ENCODE data around the gene LHX2.

LHX2 gene

DNA sequence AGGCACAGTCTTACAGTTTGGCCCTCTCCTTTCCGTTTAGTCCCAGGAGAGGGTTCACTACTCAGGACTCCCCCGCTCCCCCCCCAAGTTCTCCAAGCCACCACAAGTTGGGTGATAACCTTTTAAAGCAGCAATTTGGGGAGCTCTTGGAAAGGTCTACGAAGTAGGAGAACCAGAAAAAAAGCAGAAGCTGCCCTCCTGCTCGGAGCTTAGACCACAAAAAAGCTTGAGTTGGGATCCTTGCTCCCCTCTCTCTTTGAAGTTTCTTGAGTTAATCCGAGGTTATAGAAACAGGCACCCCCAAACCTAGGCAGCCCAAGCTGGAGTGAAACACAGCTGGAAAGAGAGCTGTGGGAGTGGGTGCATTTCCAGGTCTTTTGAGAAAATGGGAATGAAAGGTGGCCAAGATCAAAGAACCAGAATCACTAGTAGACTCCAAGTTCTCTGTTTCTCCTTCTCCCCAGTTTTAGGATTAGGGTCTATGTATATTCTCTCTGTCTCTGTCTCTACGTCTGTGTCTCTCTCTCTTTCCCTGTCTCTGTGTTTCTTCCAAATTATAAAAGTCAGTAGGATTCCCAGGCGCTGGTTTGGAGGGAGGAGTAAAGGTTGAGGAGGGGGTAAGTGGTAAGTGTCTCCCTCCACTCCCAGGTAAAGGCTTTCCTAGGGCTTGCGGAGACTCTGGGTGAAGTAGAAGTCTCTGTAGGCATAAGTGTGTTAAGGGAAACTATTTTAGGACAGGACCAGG, 2.8 kb downstream of the LHX2 start:
- no peak for DNase-seq

DNA sequence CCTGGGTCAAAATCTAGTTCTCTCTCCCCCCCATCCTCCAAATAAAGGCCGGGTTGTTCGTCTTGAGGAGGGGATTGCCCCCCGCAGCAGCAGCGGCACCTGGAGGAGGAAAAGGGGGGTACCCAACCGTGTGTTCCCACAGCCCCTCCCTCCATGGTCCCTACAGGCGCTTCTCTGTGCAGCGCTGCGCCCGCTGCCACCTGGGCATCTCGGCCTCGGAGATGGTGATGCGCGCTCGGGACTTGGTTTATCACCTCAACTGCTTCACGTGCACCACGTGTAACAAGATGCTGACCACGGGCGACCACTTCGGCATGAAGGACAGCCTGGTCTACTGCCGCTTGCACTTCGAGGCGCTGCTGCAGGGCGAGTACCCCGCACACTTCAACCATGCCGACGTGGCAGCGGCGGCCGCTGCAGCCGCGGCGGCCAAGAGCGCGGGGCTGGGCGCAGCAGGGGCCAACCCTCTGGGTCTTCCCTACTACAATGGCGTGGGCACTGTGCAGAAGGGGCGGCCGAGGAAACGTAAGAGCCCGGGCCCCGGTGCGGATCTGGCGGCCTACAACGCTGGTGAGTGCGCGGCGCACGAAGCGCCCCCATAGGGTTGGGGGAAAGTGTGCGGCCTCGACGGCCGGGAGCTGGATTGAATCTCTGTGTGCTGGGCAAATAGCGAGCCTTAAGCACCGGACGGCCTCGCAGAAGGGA, 3.5 kb downstream of the LHX2 start:
- no peak for DNase-seq

DNA sequence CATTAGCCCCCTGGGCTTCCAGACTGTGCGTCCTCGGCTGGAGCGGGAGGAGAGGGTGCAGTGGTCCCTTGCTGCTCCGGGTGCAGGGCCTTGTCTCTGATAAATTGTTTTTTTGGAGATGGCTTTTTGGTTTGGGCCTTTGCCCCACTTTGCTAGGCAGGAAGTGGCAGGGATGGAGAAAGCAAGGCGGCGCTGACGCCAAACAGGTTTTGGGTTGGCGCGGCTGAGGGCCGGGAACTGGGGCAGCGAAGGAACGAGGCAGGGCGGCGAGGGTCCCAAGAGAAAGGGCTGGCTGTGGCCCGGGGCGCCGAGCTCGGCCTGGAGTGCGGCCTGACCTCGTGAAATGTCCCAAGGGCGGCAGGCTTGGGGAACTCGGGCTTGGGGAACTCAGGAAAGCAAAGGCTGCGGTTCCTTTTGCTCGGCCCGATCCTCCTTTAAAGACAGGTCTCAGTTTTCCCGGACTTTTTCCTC, 4.1 kb downstream of the LHX2 start:
- DNase-seq = no peak

DNA sequence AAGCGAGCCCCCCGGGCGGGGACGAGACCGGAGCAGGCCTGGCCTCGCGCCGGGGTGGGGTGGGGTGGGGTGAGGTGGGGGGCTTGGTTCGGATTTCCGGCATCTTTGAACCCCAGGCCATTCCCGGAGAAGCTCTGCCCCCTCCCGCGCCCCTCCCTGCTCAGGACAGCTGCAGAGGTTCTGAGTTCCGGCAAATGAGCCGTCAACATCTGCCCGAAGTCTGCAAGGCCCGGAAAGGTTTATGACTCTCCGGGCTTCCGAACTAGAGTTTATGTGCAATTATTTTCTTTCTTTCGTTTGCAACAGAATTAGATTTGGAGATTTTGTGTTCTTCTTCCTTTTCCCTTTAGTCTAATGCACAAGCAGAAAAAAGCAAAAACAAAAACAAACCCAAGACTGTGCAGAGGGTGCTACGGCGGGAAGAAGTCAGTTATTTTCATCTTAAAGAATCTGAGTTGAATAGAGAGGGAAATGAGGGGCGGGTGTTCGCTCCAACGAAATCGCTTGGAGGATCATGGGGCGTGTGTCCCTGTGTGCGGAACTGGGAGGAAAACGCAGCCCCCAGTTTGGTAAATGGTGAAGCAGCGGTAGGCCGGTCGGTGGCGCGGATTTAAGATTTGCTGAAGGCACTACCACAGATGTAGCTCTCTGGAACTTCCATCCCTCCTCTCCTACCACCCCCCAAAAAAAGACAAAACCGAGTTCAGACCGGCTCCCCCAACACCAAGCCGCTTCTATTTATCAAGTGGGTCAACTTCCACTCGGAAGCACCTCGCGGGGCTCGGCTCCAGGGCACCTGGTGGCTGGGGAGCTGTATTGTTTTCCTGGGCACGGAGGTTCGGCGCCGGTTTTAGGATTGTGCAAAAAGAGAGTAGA, 4.8 kb downstream of the LHX2 start:
- no peak for DNase-seq

DNA sequence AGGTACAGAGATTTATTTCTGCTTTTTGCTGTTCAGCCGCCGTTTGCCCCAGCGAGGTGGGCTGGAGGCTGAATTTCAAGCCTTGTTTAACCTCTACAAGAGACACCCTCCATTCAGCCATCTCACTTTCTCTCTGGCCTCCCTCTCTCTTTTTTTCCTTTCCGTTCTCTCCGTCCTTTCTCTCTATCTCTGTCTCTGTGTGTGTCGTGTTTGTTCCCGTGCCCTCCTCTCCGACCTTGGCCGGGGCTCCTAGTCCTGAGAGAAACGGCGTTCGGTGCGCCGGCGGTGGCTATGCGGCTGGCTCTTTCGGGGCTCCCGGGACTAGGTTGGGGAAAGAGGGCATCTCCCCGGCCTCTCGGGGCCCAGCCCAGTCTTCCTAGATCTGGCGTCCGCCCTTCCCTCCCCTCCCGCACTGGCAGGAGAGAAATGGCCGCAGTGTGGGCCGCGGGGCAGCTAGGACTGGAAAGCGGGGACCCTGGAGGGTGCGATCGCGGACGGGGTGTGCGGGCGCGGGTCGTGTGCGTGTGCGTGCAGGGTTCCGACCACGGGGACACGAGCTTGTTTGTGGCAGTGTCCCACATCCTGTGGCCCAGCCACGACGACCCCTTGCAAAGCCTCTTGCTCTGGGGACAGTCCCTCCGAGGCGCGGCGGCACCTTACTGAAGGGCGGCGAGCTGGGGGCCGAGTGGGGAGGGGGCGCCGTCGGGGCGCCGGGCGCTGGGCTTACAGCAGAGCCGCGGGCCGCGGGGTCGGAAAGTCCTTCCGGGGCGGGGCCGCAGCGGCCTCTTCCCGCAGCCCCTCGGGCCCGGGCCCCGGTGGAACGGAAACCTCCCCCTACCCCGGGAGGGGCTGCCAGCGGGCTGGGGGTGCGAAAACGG, 5.7 kb downstream of the LHX2 start:
- no peak for DNase-seq

GRCh38 chr9:124017929-124018729, 6.6 kb downstream of the LHX2 start:
- no peak for DNase-seq

- DNase-seq = no peak
Observed at GRCh38 chr9:124018730-124019697, 7.4 kb downstream of the LHX2 start.

DNA sequence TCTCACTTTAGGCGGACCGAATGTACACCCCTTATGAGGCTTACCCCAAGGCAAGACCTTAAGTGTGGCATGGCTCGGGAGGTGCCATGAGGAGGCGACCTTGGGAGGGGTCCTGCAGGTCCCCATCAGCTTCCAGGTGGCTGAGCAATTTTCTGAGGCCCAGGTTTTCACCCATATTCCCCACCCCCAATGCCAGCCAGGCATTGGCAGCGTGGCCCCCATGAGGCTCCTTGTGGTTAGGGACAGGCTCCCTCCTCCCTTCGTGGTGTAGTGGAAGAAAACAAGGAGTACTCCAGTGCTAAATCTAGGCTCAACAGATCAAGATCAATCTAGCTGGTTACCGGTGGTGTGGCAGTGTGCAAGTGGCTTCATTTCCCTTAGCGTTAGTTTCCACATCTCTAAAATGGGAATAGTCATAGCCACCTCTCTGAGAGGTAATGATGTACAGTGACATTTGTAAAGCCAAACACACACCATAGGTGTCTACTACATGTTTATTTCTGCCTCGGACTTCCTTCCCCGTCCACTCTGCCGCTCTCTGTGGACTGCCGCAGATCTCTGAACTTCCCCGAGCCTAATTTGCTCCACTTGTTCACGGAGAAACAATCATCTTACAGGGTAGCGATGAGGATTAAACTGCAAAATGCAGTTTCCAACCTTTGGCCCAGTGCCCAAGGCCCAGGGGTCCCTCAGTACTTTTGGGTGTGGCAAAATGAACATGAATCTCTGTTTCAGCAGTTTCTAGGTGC, 8.4 kb downstream of the LHX2 start:
- no peak for DNase-seq

- no peak for DNase-seq
Observed at GRCh38 chr9:124020520-124021384, 9.2 kb downstream of the LHX2 start.

DNA sequence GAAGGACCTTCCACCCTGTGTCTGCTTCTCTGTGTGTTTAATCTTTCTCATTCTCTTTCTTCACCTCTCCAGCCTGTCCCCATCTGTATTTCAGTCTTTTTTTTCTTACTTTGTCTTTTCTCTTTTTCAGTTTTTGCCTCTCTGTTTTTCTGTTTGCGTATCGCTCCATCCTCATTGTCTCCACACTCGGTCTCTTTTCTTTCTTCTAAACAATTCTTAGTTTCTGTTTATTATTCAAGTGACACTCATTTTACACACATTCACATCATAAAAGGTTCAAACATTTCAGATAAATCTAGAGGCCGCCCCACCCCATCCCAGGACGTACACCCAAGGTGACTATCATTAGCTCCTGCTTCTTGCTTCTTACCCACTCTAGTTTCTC, 9.8 kb downstream of the LHX2 start:
- DNase-seq = no peak

GRCh38 chr9:124022201-124023121, 10.9 kb downstream of the LHX2 start:
- DNase-seq = no peak

DNA sequence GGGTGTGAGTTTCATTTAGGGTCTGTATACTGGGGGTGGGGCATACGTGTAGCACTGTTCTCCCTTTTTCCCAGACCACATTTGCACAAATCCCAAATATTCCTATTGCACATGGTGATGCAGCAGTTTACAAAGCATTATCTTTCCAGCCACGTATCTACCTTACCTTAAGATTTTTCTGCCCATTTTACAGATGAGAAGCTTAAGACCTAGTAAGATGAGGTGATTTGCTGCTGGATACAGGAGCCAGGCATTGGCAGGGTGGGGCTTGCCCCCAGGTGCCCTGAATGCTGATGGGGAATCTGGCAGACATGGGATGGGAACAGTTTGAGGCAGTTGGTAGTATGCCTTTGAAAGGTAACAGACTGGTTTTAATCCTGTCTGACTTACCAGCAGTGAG, 12.5 kb downstream of the LHX2 start:
- DNase-seq = no peak

- no peak for DNase-seq
Observed at GRCh38 chr9:124029617-124030016, 18.0 kb downstream of the LHX2 start.

- DNase-seq = no peak
Observed at GRCh38 chr9:124030969-124031451, 19.4 kb downstream of the LHX2 start.

DNA sequence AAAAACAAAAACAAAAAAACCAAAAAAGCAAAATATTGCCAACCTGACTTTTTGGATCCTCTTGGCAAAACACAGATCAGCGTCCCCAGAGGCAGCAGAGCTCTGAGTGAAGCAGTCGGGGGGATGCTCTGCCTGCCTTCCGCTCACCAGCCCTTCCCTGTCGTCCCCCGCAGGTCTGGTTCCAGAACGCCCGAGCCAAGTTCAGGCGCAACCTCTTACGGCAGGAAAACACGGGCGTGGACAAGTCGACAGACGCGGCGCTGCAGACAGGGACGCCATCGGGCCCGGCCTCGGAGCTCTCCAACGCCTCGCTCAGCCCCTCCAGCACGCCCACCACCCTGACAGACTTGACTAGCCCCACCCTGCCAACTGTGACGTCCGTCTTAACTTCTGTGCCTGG, 20.7 kb downstream of the LHX2 start:
- DNase-seq = no peak

GRCh38 chr9:124033348-124033747, 21.8 kb downstream of the LHX2 start:
- no peak for DNase-seq

DNA sequence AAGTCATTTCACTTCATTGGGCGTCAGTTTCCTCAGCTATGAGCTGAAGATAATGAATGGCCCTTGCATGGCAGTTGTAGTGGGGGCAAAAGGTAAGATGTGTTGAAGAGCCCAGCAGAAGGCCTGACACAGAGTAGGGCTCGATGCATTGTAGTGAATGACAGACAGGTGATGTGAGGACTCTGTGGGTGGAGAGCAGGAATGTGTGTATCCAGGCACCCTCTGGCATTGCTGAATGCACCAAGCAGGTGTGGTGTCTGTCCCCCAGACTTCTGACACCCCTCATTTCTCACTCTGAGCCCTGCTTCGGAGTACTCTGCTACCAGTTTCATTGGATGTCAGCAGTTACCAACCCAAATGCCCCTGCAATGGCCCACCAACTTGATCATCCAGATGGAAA, 22.4 kb downstream of the LHX2 start:
- DNase-seq = no peak
